ENCODE measurements around the gene GLI1. TPM values are rescaled to one million over a fixed set of nuclear protein-coding genes. Genes with fewer than 3 reads are reported as not detected.
"Not testable (repeated sequence)": the region's sequence is repeated elsewhere in the genome, so short reads cannot be mapped to it uniquely, and the experiment has no call there.

The GLI1 gene
- polyA plus RNA-seq, 3 donors: 0.11 to 0.25 (median 0.18) TPM

DNA sequence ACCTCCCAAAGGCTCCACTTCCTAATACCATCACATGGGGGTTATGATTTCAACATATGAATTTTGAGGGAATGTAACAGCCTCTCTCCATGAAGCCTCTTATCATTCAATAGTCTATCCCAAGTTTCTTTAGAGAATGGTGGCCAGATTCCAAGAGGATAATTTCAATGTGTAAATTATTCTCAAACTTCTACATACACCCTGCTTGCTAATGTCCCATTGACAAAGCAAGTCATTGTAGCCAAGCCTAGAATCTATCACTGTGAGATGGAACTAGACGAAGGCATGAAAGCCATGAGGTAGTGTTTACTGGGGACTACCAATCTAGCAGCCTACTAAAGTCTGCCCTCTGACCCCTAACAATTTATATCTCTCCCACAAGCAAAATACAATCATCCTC lies 21.2 kb upstream of the GLI1 start:
- 71 to 94% (median 85%) methylated on average over 1 of the region's 1 CpG for WGBS, 3 donors
- no peak overlapping the region for H3K27ac ChIP-seq (ENCODE audit: low read depth, low read length)

DNA sequence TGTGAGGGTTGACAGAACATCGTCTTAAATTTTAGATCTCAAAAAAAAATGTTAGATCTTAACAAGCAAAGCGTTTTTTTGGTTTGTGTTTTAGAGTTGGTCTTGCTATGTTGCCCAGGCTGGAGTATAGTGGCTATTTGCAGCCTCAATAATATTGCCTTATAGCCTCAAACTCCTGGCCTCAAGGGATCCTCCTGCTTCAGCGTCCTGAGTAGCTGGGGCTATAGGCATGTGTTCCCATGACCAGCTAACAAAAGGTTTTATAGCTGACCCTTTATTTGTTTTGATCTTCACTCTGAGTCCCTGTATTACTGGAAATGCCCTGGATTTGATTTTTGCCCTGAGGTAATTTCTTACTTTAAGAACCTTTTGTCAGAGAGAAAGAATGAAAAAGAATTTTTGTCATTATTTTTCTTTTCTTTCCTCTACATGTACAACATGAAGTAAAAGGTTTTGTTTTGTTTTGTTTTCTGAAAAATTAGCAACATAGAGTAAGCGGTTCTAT lies 19.8 kb upstream of the GLI1 start:
- 76 to 81% (median 81%) methylated on average over 4 of the region's 4 CpGs for WGBS, 3 donors
- H3K27ac ChIP-seq (ENCODE audit: low read depth, low read length): no peak overlapping the region

DNA sequence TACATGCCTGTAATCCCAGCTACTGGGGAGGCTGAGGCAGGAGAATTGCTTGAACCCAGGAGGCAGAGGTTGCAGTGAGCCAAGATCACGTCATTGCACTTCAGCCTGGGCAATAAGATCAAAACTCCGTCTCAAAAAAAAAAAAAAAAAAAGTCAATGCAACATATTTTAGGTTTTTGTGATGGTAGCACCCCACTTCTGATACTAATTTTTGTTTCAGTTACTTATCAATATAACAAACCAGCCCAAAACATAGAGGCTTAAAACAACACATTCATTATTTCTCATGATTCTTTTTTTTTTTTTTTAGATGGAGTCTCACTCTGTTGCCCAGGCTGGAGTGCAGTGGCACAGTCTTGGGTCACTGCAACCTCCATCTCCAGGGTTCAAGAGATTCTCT lies 18.2 kb upstream of the GLI1 start:
- 92 to 98% (median 93%) methylated on average over 2 of the region's 2 CpGs for WGBS, 3 donors
- H3K27ac ChIP-seq (ENCODE audit: low read depth, low read length): not testable (repeated sequence)

DNA sequence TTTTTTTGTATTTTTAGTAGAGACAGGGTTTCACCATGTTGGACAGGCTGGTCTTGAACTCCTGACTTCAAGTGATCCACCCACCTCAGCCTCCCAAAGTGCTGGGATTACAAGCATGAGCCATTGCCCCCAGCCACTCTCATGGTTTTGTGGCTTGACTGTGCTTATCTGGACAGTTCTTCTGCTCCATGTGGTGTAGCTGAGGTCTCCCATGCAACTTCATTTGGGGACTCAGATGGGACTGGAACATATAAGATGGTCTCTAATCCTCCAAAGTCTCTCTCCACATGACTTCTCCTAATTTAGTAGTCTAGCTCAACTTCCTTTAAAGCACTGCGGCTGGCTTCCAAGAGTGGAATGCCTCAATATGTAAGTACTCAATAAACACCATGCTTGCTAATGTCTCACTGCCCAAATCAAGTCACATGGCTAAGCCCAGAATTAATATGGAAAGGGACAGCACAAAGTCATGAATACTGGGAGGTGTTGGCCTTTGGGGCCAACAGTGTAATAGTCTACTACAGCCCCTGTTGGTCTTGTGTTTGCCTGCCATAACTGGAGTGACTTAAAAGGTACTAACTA lies 17.6 kb upstream of the GLI1 start:
- 45 to 68% (median 61%) methylated on average over 1 of the region's 1 CpG for WGBS, 3 donors
- no peak overlapping the region for H3K27ac ChIP-seq (ENCODE audit: low read depth, low read length)

DNA sequence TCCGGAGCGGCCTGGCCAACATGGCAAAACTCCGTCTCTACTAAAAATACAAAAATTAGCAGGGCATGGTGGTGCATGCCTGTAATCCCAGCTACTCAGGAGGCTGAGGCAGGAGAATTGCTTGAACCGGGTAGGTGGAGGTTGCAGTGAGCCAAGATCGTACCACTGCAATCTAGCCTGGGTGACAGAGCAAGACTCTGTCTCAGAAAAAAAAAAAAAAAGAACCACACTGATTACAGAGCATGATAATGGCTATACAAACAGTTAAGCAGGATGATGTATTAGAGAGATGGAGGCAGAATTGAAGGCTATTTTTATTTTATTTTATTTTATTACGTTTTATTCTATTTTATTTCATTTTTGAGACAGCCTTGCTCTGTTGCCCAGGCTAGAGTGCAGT lies 15.2 kb upstream of the GLI1 start:
- not testable (repeated sequence) for H3K27ac ChIP-seq (ENCODE audit: low read depth, low read length)
- WGBS, 3 donors: 79 to 85% (median 82%) methylated on average over 6 of the region's 6 CpGs

DNA sequence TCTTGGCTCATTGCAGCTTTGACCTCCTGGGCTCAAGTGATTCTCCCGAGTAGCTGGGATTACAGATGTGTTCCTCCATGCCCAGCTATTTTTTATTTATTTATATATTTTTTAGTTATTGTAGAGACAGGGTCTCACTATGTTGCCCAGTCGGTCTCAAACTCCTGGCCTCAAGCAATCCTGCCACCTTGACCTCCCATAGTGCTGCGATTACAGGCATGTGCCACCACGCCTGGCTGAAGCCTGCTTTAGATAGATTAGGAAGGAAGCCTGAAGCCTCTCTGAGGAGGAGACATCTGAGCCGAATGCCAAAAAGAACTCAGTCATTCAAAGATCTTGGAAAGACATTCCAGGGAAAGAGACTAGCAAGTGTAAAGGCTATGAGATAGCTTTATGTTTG lies 14.8 kb upstream of the GLI1 start:
- WGBS, 3 donors: 75 to 82% (median 80%) methylated on average over 5 of the region's 5 CpGs
- H3K27ac ChIP-seq (ENCODE audit: low read depth, low read length): no peak overlapping the region

DNA sequence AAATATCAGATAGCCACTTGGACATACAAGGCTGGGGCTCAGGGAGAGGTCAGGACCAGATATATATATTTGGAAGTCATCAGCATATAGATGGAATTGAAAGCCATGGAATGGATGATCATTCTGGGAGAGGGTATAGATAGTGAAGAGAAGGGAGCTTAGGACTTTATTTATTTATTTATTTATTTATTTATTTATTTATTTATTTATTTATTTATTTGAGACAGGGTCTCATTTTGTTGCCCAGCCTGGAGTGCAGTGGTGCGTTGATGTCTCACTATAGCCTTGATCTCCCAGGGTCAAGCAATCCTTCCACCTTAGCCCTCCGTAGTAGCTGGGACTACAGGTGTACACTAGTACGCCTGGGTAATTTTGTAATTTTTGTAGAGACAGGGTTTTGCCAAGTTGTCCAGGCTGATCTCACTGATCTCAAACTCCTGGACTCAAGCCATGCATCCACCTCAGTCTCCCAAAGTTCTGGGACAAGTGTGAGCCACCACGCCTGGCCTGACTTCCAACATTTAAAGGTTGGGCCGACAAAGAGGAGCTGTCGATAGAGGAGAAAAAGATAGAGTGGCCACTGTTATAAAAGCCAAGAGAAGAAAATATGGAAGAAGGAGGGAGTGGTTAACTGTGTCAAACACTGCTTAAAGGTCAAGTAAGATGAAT lies 13.2 kb upstream of the GLI1 start:
- H3K27ac ChIP-seq (ENCODE audit: low read depth, low read length): no peak overlapping the region
- WGBS, 3 donors: 94 to 99% (median 97%) methylated on average over 6 of the region's 6 CpGs

DNA sequence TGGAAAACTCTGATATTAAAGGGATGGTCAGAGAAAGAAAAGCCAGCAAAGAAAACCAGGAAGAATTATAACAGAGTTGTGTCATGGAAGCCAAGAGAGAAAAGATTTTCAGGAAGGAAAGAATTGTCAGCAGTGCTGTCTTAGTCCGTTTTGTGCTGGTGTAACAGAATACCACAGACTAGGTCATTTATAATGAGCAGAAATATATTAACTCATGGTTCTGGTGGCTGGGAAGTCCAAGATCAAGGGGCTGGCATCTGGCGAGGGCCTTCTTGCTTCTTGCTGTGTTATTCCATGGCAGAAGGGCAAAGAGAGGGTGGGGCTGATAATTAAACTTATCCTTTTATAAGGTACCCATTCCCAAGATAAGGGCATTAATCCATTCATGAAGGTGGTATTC lies 10.9 kb upstream of the GLI1 start:
- WGBS, 3 donors: 73 to 90% (median 84%) methylated on average over 2 of the region's 2 CpGs
- no peak overlapping the region for H3K27ac ChIP-seq (ENCODE audit: low read depth, low read length)

DNA sequence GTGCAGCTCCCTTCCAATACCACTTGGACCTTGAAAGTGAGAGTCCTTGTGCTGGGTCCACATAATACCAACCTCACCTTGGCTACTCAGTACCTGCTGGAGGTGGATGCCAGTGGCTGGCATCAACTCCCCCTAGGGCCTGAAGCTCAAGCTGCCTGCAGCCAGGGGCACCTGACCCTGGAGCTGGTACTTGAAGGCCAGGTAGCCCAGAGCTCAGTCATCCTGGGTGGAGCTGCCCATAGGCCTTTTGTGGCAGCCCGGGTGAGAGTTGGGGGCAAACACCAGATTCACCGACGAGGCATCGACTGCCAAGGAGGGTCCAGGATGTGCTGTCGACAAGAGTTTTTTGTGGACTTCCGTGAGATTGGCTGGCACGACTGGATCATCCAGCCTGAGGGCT lies 10.2 kb upstream of the GLI1 start:
- 96 to 99% (median 97%) methylated on average over 7 of the region's 7 CpGs for WGBS, 3 donors
- H3K27ac ChIP-seq (ENCODE audit: low read depth, low read length): no peak overlapping the region

DNA sequence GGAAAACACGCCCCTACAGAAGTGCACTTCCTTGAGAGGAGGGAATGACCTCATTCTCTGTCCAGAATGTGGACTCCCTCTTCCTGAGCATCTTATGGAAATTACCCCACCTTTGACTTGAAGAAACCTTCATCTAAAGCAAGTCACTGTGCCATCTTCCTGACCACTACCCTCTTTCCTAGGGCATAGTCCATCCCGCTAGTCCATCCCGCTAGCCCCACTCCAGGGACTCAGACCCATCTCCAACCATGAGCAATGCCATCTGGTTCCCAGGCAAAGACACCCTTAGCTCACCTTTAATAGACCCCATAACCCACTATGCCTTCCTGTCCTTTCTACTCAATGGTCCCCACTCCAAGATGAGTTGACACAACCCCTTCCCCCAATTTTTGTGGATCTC lies 9.5 kb upstream of the GLI1 start:
- WGBS, 3 donors: 78 to 93% (median 79%) methylated on average over 3 of the region's 3 CpGs
- H3K27ac ChIP-seq (ENCODE audit: low read depth, low read length): no peak overlapping the region

DNA sequence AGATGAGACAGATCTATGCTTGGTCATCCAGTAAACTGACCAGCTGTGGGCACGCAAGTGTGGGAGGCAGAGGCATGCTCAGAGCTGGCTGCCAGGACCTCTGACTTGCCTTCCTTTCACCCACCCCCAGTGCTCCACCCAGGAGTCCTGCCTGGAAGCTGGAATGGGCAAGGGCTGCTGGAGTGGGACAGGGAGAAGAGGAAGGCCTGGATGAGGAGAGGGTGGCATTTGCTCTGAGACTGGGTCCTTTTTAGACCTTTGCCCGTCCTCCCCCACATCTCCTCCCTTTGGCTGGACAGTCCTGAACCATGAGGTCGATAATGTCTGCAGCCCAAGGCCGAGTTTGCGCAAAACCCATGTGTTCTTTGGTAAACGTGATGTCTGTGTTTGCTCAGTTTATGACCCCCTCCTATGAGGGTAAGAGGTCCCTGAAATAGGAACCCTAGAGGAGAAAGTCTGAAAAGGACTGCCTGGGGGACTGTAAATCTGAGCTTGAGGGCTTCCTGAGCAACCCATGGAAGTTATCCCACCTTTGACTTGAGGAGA lies 8.3 kb upstream of the GLI1 start:
- no peak overlapping the region for H3K27ac ChIP-seq (ENCODE audit: low read depth, low read length)
- 40 to 76% (median 75%) methylated on average over 6 of the region's 6 CpGs for WGBS, 3 donors

DNA sequence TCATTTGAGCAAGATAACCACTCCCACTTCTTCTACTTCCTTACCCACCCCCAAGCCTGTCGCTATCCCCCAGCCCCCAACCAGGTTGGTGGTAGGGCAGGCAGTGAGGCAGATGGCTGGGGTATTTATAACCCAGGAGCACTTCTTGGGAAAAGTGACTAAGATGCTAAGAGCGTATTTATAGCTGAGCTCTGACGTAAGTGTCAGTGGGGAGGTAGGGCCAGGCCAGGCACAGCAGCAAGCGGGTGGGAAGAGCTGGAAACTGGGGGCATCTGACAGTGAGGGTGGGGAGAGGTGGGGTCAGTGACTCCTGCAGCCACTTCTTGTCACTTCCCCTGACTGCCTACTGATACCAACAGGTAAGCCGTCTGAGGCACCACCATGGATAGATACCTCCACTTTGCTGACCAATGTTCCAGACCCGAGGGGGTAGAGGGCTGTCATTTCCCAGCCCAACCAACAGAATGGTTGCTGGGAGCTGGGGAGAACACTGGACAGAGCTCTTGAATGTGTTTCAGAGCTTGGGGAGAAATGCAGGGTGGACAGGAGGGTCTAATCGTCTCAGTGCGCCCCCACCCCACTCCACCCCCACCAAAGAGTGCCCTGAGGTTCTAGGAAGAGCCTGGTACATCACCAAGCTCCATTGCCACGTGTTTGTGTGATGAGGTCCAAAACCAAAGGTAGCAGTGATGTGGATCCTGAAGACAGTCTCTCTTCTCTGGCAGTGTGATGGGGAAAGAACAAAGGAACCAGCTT lies 7.2 kb upstream of the GLI1 start:
- no peak overlapping the region for H3K27ac ChIP-seq (ENCODE audit: low read depth, low read length)
- 27 to 36% (median 33%) methylated on average over 9 of the region's 9 CpGs for WGBS, 3 donors

DNA sequence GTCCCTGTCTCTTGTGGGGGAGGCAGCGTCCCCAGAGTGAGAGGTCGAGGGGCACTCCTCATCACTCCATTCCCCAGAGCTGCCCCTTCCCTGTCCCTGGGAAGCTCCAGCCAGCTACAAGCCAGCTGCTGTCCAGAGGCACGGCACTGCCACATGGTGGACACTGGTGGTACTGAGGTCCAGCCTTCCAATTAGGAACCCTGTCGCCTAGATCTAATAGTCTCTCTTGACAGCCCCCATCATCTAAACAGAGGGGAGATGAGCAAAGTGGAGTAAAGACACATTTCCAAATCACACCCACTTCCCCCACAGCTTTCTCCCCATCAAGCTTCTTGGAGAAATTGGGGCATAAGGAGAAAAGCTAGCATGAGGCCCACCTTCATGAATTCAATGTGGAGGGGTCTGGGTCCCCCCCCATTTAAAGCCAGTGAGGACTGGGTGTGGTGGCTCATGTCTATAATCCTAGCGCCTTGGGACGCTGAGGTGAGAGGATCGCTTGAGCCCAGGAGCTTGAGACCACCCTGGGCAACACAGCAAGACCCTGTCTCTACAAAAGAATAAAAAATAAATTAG lies 6.6 kb upstream of the GLI1 start:
- WGBS, 3 donors: 9 to 31% (median 30%) methylated on average over 7 of the region's 7 CpGs

DNA sequence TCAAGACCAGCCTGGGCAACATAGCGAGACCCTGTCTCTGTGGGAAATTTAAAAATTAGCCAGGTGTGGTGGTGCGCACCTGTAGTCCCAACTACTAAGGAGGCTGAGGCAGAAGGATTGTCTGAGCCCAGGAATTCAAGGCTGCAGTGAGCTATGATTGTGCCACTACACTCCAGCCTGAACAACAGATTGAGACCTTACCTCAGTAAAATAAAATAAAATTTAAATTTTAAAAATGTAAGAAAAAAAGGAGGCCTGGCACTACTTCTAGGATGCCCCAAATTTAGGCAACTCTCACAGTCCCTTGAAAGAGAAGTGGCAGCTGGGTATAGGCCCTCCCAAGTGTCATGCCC lies 5.4 kb upstream of the GLI1 start:
- H3K27ac ChIP-seq (ENCODE audit: low read depth, low read length): no peak overlapping the region
- WGBS, 3 donors: 89 to 98% (median 95%) methylated on average over 2 of the region's 2 CpGs

More for the DNA sequence above, 6.6 kb upstream of the GLI1 start:
- no peak overlapping the region for H3K27ac ChIP-seq (ENCODE audit: low read depth, low read length)

DNA sequence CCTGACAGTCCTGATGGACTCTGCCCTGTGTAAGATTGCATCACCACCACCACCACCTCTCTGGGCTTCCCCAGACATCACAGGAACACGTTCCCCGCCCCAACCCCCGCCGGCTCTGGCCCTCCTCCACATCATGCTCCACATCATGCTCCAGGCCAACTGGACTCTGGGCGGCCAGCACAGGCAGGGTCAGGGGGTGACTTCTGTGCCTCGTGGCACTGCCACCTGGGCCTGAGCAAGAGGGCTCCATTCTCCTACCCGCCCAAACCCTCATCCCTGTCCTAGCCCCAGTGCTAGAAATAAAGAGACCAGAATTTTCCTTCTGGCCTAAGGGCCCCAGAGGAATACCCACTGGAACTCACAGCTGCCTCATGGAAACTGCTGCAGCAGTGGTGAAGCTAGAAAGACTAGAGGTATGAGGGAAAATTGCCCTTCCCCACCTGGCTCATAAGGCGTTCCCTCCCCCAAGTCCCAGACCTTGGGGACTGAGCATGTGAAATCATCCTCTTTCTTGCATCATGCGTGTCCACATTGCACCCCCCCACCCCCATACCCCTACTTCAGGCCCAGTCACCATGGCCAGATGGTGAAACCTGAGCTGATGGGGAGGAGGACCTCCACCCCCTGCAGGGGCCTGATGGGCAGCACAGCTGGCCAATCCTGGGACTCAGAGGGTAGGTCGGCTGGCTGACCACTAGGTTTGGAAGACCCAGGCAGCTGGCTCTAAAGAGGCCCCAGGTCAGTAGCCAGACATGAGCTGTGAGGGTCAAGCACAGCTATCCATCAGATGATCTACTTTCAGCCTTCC lies 4.8 kb upstream of the GLI1 start, which contains the start of gene INHBE:
Gene INHBE (plus strand): TSS at position 742 of the 808 bp plus-strand sequence. CDS start 230 bp downstream, outside the sequence.
- H3K27ac ChIP-seq (ENCODE audit: low read depth, low read length): no peak within 1 kb of the TSS
- 49 to 66% (median 59%) methylated on average over 10 of the region's 10 CpGs for WGBS, 3 donors

DNA sequence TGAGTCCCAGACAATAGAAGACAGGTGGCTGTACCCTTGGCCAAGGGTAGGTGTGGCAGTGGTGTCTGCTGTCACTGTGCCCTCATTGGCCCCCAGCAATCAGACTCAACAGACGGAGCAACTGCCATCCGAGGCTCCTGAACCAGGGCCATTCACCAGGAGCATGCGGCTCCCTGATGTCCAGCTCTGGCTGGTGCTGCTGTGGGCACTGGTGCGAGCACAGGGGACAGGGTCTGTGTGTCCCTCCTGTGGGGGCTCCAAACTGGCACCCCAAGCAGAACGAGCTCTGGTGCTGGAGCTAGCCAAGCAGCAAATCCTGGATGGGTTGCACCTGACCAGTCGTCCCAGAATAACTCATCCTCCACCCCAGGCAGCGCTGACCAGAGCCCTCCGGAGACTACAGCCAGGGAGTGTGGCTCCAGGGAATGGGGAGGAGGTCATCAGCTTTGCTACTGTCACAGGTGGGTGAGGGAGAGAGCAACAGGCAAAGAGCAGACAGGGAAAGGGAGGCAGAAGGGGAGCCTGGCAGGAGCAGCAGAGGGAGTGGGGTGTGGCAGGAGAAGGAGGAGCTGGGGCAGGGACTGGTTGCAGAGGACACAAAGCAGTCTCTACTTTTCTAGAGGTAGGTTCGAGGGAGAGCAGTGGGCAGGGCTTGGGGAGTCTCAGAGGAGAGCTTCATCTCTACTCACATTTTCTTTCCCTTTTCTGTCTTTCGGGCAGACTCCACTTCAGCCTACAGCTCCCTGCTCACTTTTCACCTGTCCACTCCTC lies 4.0 kb upstream of the GLI1 start:
- H3K27ac ChIP-seq (ENCODE audit: low read depth, low read length): no peak overlapping the region
- WGBS, 3 donors: 54 to 61% (median 57%) methylated on average over 10 of the region's 10 CpGs

DNA sequence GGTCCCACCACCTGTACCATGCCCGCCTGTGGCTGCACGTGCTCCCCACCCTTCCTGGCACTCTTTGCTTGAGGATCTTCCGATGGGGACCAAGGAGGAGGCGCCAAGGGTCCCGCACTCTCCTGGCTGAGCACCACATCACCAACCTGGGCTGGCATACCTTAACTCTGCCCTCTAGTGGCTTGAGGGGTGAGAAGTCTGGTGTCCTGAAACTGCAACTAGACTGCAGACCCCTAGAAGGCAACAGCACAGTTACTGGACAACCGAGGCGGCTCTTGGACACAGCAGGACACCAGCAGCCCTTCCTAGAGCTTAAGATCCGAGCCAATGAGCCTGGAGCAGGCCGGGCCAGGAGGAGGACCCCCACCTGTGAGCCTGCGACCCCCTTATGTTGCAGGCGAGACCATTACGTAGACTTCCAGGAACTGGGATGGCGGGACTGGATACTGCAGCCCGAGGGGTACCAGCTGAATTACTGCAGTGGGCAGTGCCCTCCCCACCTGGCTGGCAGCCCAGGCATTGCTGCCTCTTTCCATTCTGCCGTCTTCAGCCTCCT lies 3.4 kb upstream of the GLI1 start:
- WGBS, 3 donors: 30 to 38% (median 37%) methylated on average over 15 of the region's 15 CpGs
- no peak overlapping the region for H3K27ac ChIP-seq (ENCODE audit: low read depth, low read length)

Data from adipose tissue (tissue), 3 donors.